HG03025 (cell line): Measurements from ENCODE around the gene SGMS1.
"Not testable (repeated sequence)": the region's sequence is repeated elsewhere in the genome, so short reads cannot be mapped to it uniquely, and the experiment has no call there.

ENCODE experiments used
- ATAC-seq: cut with Tn5 transposase; IDR thresholded peaks from one replicate; pipeline ENCODE4 v1.9.1; 2021; ENCODE audit warnings: mild to moderate bottlenecking, moderate library complexity; ENCODE audit not compliant: unreplicated experiment, low FRiP score

The SGMS1 gene

DNA sequence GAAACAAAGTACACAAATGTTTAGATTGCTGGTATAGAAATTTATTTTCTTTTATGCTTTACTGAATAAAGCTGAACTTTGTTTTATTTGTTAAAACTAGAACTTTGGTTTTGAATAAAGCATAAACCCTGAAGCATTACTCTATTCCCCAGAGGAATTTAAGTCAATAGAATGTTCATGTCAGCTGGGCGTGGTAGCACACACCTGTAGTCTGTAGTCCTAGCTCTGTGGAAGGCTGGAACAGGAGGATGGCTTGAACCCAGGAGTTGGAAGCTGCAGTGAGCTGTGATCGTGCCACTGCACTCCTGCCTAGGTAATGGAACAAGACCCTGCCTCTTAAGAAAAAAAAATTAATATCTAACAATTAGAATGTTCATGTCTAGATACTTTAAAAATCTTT, 233.5 kb downstream of the SGMS1 start:
- ATAC-seq, result no peak

DNA sequence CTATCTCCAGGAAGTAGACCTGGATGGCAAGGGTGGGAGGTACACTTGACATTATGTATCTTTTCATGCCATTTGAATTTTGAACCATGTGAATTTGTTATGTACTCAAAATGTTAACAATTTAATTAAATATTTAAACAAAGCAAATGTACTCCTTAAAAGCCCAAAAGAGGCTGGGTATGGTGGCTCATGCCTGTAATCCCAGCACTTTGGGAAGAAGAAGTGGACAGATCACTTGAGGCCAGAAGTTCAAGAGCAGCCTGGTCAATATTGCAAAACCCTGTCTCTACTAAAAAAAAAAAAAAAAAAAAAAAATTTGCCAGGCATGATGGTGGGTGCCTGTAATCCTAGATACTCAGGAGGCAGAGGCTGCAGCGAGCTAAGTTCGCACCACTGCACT, 235.6 kb downstream of the SGMS1 start:
- ATAC-seq, result no peak

DNA sequence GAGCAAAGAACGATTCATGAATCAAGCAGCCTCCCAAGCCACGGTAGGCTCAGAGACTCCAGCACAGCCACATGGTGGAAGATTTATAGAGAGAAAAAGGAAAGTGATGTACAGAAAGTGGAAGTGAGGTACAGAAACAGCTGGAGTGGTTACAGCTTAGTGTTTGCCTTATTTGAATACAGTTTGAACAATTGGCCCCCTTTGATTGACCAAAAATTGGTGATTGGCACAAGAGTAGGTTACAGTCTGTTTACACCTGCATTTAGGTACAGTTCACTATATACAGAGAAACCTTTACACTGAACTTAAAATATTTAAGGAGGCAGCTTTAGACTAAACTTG, 236.1 kb downstream of the SGMS1 start:
- peak; percentile 57 for ATAC-seq

DNA sequence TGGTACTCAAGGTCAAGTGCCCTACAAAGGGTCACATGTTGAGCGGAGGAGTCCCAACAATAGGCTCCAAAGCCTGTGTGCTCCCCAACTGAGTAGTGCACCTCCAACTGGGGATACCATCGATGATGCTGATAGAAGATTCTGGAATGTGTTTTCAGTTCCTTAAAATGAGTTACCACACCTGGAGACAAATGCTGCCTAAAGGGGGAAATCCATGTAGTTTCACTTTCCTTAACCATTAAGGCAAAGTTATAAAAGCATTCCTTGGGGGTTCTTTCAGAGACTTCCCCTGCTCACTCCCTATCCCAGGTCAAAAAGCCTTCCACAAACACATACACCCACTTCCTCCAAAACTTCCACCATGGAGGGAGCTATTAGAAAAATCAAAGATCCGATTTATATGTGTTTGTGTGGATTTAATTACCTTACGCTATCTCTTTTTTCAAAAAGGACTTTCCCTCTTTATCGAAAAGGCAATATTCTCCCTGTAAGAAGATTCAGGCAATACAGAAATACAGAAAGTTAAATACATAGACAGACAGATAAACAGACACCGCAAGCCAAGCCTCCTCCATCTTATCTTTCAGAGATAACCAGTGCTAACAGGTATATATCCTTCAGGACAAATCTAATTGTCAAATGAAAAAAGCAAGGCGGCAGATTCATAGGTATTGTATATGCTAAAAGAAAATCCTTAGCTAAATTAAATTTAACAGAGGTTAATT, 236.6 kb downstream of the SGMS1 start:
- ATAC-seq, result no peak

DNA sequence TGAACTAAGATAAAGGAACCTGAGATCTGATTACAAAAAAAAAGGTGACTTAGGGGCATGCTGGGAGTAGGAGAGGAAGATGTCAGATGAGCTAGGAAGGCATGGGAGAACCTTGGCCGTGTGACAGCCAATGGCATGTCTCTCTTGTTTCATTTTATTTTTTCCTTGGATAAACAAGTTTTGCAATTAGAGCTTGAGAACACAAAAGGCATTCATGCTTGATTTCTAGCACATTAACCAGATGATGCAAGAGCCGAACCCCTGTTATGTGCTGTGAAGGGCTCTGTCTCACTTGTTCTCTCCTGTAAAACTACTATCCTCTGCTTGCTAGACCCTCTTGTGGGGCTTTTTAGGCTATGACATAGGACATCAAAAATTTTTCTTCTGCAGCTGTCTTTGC, 238.1 kb downstream of the SGMS1 start:
- ATAC-seq, result no peak

DNA sequence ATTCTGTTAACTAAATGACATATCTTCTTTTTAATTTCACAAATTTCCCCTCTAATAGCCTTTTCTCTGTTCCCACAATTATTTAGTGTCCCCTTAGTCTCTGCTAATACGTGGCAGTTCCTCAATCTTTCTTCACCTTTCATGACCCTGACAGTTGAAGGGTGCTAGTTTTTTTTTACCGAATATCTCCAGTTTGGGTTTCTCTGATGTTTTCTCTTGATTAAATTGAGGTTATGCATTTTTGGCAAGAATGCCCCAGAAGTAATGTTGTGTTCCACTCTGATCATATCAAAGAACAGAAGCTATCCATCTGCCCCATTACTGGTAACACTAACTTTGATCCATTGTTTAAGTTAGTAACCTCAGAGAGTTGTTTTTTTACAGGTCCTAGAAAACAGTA, 238.9 kb downstream of the SGMS1 start:
- ATAC-seq, result no peak

DNA sequence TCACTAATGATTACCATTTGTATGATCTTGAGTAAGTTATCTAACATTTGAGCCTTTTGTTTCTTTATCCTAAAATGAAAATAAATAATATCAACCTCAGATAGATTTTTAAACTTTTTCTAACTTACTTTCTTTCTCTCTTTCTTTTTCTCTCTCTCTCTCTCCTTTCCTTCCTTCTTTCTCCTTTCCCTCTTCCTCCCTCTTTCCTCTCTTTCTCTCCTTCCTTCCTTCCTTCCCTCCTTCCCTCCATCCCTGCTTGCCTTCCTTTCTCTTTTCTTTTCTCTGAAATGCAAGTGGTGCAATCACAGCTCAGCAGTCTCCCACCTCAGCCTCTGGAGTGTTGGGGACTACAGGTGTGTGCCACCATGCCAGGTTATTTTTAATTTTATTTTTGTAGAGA, 239.5 kb downstream of the SGMS1 start:
- ATAC-seq, result no peak

DNA sequence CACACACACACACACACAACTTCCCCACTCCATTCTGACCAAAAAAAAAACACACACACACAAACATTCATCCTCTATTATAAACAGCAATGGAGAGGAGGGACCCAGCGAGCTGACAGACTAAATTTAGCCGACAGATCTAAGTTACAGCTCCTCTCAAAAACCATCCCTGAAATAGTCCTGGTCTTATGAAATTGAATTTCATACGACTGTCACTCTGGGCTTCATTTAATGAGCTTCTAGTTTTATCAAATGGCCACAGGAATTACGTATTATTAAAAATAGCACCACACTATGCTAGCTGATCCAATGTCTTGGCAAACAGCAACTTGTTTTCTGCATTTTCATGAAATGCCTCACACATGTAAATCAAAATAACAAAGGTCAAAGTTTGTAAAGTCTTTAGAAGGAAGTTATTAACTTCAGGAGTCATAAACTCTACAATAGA, 241.2 kb downstream of the SGMS1 start:
- no peak for ATAC-seq

DNA sequence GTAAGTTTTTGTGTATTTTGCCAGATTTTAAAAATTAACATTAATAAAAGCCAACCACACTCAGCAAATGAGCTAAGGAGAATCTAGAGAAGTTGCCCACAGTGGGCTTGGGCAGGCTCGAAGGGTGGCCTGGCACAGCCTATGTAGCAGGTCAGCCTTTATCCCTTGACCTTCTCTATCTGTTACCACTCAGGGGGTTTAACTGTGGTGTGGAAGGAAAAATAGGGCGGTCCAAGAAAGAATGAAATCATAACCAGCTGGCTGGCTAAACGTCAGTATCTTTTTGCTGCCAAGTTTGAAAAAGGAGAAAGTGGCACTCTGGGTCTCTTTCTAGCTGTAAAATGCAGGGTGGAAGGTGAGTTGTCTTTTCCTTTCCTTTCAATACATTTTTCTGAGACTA, 242.1 kb downstream of the SGMS1 start:
- ATAC-seq, result no peak

DNA sequence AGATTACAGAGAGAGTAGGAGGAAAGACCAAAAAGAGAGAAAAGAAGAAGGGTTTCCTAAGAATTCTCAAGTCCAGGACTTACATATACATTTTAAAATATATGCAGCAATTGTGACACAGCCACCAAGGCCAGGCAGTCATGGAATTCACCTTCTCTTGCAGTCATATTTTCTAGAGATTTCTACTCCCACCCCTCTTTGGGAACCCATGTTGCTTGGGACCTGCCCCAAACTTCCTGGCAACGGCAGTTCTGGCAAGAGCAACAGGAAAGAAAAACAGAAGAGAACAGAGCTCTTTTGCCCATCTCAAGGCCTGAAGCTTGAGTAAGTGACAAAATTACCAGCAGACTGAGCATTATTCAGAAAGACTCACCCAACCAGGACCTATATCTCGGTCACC, 244.1 kb downstream of the SGMS1 start:
- ATAC-seq, result no peak

DNA sequence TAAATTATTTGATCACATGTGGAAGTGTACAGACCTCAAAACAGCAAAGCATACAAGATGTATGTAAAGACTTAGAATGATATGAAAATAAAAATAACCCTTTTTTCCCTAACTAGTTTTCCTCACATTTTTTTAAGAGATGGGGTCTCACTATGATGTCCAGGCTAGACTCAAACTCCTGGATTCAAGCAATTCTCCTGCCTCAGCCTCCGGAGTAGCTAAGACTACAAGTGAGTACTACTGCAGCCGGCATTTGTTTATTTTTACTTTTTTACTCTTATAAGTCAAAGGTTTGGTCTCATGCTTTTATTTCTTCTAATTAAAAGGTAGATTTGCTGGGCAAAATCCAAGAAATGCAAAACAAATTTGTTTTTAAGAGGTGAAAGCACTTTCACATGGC, 248.0 kb downstream of the SGMS1 start:
- ATAC-seq, result no peak

DNA sequence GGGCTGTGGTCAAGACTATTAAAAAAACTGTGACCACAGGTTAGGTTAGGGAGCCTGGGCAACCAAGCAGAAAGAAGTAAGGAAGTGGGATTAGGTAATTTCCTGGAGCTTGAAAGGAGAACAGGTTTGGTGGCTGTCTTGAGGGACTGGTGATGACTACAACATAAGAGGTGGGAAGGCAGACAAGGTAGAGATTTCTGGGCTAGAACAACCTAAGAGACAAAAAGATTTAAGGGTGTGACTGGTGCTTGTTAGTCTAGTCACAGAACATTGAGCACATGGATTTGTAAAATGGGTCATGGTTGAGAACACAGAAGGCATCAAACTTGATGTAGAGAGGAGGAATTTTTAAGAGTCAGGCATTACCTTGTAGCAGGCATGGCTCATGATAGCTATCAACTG, 248.7 kb downstream of the SGMS1 start:
- no peak for ATAC-seq

DNA sequence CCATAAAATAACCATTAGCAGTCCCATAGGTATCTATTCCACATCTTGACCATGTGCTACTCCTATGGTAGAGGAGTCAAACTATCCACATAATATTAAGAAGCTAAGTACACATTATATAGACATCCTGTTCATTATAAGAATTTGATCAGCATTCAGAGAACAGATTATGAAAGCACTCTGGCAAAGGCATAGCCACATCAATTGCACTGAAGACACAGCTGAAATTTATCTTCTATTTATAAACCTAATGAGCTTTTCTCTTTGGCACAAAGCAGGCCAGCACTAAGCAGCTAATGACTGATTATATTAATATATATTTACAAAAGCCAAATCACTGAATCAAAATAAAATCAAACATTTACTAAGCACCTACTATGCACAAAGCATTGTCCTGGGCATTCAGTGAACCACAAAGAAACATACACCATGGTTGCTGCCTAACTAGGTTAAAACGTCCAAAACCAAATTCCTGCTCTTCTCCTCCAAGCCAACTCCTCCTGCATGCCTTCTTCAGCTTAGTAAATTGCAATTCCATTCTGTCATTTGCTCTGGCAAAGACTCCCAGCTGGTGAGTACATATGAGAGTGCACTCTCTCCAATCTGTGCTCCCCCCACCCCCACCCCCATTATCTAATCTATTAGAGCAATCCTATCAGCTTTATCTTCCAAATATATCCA, 249.8 kb downstream of the SGMS1 start:
- ATAC-seq, result no peak

DNA sequence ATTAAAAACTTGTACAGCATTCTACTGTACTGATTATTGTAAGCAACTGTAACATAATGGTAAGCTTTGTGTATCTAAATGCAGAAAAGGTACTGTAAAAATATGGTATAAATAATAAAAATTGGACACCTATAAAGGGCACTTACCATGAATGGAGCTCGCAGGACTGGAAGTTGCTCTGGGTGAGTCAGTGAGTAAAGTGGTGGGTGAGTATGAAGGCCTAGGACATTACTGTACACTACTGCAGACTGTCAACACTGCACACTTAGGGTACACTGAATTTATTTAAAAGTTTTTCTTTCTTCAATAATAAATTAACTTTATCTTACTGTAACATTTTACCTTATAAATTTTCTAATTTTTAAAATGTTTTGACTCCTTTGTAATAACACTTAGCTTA, 253.8 kb downstream of the SGMS1 start:
- ATAC-seq, result no peak

DNA sequence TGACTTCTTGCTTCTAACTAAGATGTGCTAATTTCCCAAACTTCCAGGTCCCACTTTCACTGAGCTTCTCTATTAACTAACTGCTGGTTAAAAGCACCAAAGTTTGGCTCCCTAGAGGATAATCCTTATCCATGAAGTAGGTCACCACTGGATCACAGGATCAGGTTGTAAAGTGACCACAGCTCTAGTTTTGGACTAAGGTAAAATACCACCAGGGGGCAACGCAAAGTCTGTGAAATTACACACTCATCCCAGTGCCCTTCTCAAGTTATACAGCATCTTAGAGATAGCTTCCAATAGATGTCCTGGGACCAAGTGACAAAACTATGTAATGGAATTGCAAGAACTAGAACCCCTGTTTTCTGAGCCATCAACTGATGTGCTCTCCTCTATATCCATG, 256.0 kb downstream of the SGMS1 start:
- ATAC-seq, result no peak

DNA sequence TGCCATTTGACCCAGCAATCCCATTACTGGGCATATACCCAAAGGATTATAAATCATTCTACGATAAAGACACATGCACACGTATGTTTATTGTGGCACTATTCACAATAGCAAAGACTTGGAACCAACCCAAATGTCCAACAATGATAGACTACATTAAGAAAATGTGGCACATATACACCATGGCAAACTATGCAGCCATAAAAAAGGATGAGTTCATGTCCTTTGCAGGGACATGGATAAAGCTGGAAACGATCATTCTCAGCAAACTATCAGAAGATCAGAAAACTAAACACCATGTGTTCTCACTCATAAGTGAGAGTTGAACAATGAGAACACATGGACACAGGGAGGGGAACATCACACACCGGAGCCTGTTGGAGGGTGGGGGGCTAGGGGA, 257.3 kb downstream of the SGMS1 start:
- not testable (repeated sequence) for ATAC-seq

DNA sequence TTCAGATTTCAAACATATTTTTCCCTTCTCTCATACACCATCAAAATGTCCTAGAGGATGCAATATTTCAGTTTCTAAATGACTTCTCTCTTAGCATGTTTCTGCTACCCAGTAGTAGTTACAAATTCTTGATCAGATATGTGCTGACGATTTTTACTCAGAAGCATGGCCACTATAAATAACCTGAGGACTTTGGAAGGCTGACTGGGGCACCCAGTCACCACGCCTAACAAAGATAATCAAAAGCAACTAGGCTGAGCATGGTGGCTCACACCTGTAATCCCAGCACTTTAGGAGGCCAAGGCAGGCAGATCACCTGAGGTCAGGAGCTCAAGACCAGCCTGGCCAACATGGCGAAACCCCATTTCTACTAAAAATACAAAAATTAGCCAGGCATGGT, 259.0 kb downstream of the SGMS1 start:
- ATAC-seq, result not testable (repeated sequence)

DNA sequence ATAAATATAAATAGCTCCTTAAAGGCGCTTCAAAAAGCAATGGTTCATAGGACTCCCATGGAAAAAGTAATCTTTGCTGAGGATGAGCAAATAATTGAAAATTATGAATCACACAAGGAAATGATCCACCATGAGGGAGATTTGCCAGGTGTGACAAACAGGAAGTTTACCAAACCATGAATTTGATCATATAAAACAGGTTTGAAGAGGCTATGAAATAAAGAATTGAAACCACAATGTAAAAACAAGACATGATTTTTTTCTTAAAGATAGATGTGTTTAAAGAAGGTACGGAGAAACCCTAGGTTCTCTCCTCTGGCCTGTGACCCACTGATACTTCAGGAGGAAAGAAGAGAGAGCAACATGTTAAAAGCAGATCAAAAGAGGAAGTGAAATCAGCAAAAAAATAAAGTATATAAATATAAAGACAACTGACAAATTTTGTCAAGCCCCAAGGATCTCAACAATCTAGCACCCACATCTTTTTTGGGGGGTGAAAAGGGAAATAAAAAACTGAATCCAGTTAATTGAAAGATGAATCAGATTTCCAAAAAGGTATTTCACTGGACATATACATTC, 261.1 kb downstream of the SGMS1 start:
- peak; percentile 79 for ATAC-seq

DNA sequence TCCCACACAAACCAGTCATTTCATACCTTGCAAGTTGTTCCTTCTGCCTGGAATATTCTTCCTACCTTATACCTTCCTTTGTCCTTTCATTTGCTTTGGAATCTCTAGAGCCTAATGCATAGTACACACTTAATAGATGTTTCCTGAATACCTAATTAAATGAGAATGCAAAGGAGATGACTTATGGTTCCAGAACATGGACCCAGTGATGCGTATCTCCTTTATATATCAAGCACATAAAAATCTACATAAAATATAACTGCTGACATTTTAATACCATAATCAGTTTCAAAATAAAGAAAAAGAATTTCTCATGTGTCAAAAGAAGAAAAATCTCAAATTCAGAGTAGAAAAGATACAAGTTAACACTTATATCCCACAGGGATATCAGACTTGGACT, 261.8 kb downstream of the SGMS1 start:
- ATAC-seq, result no peak

DNA sequence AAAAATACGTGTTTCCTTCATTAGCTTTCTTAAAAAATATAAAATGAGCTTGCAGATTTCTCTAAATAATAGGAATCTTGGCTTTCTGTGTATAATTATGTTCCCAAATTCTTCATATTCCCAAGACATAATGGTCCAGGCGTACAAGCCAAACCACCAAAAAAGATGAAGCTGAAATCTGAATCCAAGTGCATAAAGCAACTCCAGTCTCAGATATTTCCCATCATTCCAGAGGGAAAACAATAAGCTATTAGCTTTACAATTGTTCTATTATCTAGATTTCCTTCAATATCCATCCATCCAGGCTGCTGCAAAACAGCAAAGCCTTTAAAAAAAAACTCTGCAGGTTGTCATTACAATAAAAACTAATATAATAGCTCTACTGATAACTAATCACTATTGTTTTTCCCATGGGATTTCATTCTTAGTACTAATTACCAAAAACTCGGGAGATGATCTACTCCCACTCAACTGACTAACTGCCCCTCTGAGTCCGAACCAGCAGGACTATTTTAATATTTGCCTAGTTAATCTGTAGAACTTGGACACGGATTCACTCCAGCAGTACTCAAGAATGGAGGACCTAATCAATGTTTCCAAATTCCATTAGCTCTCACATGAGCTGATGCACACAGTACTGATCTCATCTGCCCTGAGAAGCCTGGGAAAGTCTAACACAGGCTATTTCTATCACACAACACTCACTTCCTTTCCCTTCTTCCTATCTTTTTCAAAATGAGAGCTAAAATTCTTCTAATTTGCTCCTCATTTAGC, 263.5 kb downstream of the SGMS1 start:
- ATAC-seq, result no peak

DNA sequence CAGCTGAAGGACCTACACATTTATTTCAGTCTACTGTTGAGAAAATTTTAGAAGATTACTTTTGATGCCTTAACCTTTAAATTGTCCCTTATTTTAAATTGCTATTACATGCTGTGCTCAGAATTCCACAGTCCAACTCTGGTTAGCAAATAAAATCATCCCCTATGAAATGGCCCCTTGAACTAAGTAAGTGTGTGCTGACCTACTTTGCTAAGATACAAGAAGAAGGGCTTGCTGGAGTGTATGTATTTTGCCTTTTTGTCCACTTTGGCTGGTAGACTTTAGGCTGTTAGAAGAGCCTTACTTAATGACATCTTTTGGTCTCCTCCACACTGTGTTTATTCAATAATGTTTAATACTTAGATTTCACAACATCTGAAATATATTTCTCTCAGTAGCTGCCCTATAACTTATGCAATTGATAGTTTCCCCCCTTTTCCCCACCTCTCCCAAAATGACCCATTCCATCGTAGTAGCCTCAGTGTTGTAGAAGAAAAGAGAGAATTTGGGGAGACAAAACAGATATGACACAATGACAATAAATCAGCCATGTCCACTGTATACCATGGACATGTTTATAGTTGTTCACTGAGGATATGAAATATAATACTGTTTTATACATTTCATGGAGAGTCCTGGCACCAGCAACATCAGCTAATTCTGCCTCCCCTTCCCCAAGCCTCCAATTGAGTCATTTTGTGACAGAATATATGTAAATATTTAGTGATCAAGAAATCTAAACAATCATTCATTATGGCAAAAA, 264.6 kb downstream of the SGMS1 start:
- ATAC-seq, result no peak
